DOHH2 (cell line): ENCODE data around the gene TTF2.

Experiments used
- H3F3A ChIP-seq: fragments of 200-600 bp; sonication (generic), shearing (Covaris generic); 2 replicates; pipeline ENCODE4 v1.6.0; 2016; ENCODE audit warnings: antibody characterized with exemption, mild to moderate bottlenecking; ENCODE audit not compliant: control insufficient read depth, insufficient read depth
- H3K27ac ChIP-seq: fragments of 200-600 bp; sonication (generic); 2 replicates; pipeline ENCODE4 v1.5.1; 2014; ENCODE audit warnings: low read depth, mild to moderate bottlenecking, low read length, moderate library complexity
- H3K27me3 ChIP-seq: fragments of 200-600 bp; sonication (generic); 2 replicates; pipeline ENCODE4 v1.6.1; 2014; ENCODE audit warnings: mild to moderate bottlenecking, low read length, mixed read lengths; ENCODE audit not compliant: control insufficient read depth
- H3K36me3 ChIP-seq: fragments of 200-600 bp; sonication (generic); 2 replicates; pipeline ENCODE4 v1.6.1; 2014; ENCODE audit warnings: mild to moderate bottlenecking, low read length, moderate library complexity, mixed read lengths; ENCODE audit not compliant: control insufficient read depth
- H3K4me1 ChIP-seq: fragments of 200-600 bp; sonication (generic); 2 replicates; pipeline ENCODE4 v1.6.1; 2014; ENCODE audit warnings: mild to moderate bottlenecking, low read length, mixed read lengths; ENCODE audit not compliant: control insufficient read depth
- H3K4me2 ChIP-seq: fragments of 200-600 bp; sonication (generic); 2 replicates; pipeline ENCODE4 v1.6.0; 2014; ENCODE audit warnings: mild to moderate bottlenecking, low read length, moderate library complexity
- H3K4me3 ChIP-seq: fragments of 200-600 bp; sonication (generic); 2 replicates; pipeline ENCODE4 v1.5.1; 2014; ENCODE audit warnings: mild to moderate bottlenecking, low read length, mixed read lengths
- H3K79me2 ChIP-seq: fragments of 200-600 bp; sonication (generic); 2 replicates; pipeline ENCODE4 v1.6.1; 2014; ENCODE audit warnings: mild to moderate bottlenecking, low read length, mixed read lengths; ENCODE audit not compliant: control insufficient read depth
- H3K9me2 ChIP-seq: fragments of 200-600 bp; sonication (generic); replicated peaks from 2 replicates; pipeline ENCODE4 v1.6.1; 2014; ENCODE audit warnings: mild to moderate bottlenecking, low read length, mixed read lengths; ENCODE audit not compliant: control insufficient read depth
- H3K9me3 ChIP-seq: fragments of 200-600 bp; sonication (generic); 2 replicates; pipeline ENCODE4 v1.6.1; 2014; ENCODE audit warnings: antibody characterized with exemption, low read length, mixed read lengths; ENCODE audit not compliant: control insufficient read depth, insufficient read depth
- H4K20me1 ChIP-seq: fragments of 200-600 bp; sonication (generic); 2 replicates; pipeline ENCODE4 v1.6.0; 2014; ENCODE audit warnings: low read depth, mild to moderate bottlenecking, antibody characterized with exemption, low read length, moderate library complexity; ENCODE audit not compliant: control insufficient read depth, insufficient read depth
- CTCF ChIP-seq: fragments of 200-600 bp; sonication (generic); IDR thresholded peaks from one replicate; pipeline ENCODE4 v1.5.1; 2014; ENCODE audit warnings: antibody characterized with exemption, mild to moderate bottlenecking, low read depth, low read length; ENCODE audit not compliant: poor library complexity, severe bottlenecking
- EZH2phosphoT487 ChIP-seq: fragments of 200-600 bp; sonication (generic); IDR thresholded peaks from 2 replicates; pipeline ENCODE4 v1.6.1; 2017; ENCODE audit warnings: borderline replicate concordance, mild to moderate bottlenecking, antibody characterized with exemption, low read length, moderate library complexity, mixed read lengths

The TTF2 gene

GRCh38 chr1:117079737-117080136 lies 19.6 kb downstream of the TTF2 start:
- H3K4me3 ChIP-seq, result no peak overlapping the region
- no peaks in the 10 kb centered on the region for H3K4me1 ChIP-seq
- H3K36me3 ChIP-seq, result peaks cover 92% of the 10 kb centered on the region
- H3K9me3 ChIP-seq, result no peaks in the 10 kb centered on the region
- no peak overlapping the region for H3K4me2 ChIP-seq
- H3K27me3 ChIP-seq, result no peaks in the 10 kb centered on the region
- H3F3A ChIP-seq, result no peaks in the 10 kb centered on the region
- H3K27ac ChIP-seq, result no peak overlapping the region
- no peak for TF ChIP-seq CTCF
- no peak for TF ChIP-seq EZH2phosphoT487
- no peaks in the 10 kb centered on the region for H3K9me2 ChIP-seq
- H4K20me1 ChIP-seq, result peaks cover 2% of the 10 kb centered on the region; the same call in 1 of the 2 replicates
- no peaks in the 10 kb centered on the region for H3K79me2 ChIP-seq

GRCh38 chr1:117084231-117084630 lies 24.1 kb downstream of the TTF2 start:
- Histone ChIP-seq H3K4me3 (no peak overlapping the region), H3K27me3 (no peaks in the 10 kb centered on the region), H3K27ac (no peak overlapping the region), H3K9me2 (no peaks in the 10 kb centered on the region), H3K4me2 (no peak overlapping the region), H4K20me1 (no peaks in the 10 kb centered on the region), H3K36me3 (peaks cover 90% of the 10 kb centered on the region), H3F3A (no peaks in the 10 kb centered on the region), H3K79me2 (no peaks in the 10 kb centered on the region), H3K9me3 (no peaks in the 10 kb centered on the region), H3K4me1 (peaks cover 4% of the 10 kb centered on the region; the same call in 1 of the 2 replicates)
- TF ChIP-seq CTCF (no peak), EZH2phosphoT487 (no peak)

- Histone ChIP-seq H3K9me3 (no peaks in the 10 kb centered on the region), H3K4me3 (no peak overlapping the region), H3K36me3 (peaks cover 91% of the 10 kb centered on the region), H3F3A (no peaks in the 10 kb centered on the region), H3K27ac (no peak overlapping the region), H3K79me2 (no peaks in the 10 kb centered on the region), H3K4me2 (no peak overlapping the region), H3K27me3 (no peaks in the 10 kb centered on the region), H4K20me1 (no peaks in the 10 kb centered on the region), H3K4me1 (peaks cover 4% of the 10 kb centered on the region; the same call in 1 of the 2 replicates), H3K9me2 (no peaks in the 10 kb centered on the region)
- TF ChIP-seq CTCF (no peak), EZH2phosphoT487 (no peak)
Observed at GRCh38 chr1:117087686-117088085, 27.6 kb downstream of the TTF2 start.

GRCh38 chr1:117089996-117090395 lies 29.9 kb downstream of the TTF2 start:
- no peaks in the 10 kb centered on the region for H3K79me2 ChIP-seq
- no peak overlapping the region for H3K4me3 ChIP-seq
- TF ChIP-seq EZH2phosphoT487 (no peak), CTCF (no peak)
- H3K27me3 ChIP-seq, result no peaks in the 10 kb centered on the region
- peaks cover 9% of the 10 kb centered on the region for H3K4me1 ChIP-seq
- H3K4me2 ChIP-seq, result no peak overlapping the region
- H3K36me3 ChIP-seq, result peaks cover 95% of the 10 kb centered on the region
- no peaks in the 10 kb centered on the region for H3K9me3 ChIP-seq
- no peaks in the 10 kb centered on the region for H4K20me1 ChIP-seq
- H3F3A ChIP-seq, result no peaks in the 10 kb centered on the region
- no peaks in the 10 kb centered on the region for H3K9me2 ChIP-seq
- no peak overlapping the region for H3K27ac ChIP-seq
